BLaER1 (cell line): Measurements from ENCODE around the gene SMPX.

Experiments
- H3K27ac ChIP-seq: shearing (Covaris generic); formaldehyde crosslinking; 2 replicates; pipeline ENCODE4 v1.8.1; 2022
- H3K27me3 ChIP-seq: shearing (Covaris generic); formaldehyde crosslinking; 2 replicates; pipeline ENCODE4 v1.8.1; 2022
- H3K36me3 ChIP-seq: shearing (Covaris generic); formaldehyde crosslinking; 2 replicates; pipeline ENCODE4 v1.8.1; 2022
- H3K4me1 ChIP-seq: shearing (Covaris generic); formaldehyde crosslinking; 2 replicates; pipeline ENCODE4 v1.8.1; 2022
- H3K4me2 ChIP-seq: shearing (Covaris generic); formaldehyde crosslinking; 2 replicates; pipeline ENCODE4 v1.8.1; 2022
- H3K4me3 ChIP-seq: shearing (Covaris generic); formaldehyde crosslinking; 2 replicates; pipeline ENCODE4 v1.8.1; 2022
- H3K9ac ChIP-seq: shearing (Covaris generic); formaldehyde crosslinking; 2 replicates; pipeline ENCODE4 v1.8.1; 2022
- H3K9me3 ChIP-seq: shearing (Covaris generic); formaldehyde crosslinking; 2 replicates; pipeline ENCODE4 v1.8.1; 2022
- H4K20me1 ChIP-seq: shearing (Covaris generic); formaldehyde crosslinking; 2 replicates; pipeline ENCODE4 v1.8.1; 2022
- Cebpa-rat ChIP-seq: shearing (Covaris generic); IDR thresholded peaks from 2 replicates; pipeline ENCODE4 v1.8.1; 2022

The SMPX gene

DNA sequence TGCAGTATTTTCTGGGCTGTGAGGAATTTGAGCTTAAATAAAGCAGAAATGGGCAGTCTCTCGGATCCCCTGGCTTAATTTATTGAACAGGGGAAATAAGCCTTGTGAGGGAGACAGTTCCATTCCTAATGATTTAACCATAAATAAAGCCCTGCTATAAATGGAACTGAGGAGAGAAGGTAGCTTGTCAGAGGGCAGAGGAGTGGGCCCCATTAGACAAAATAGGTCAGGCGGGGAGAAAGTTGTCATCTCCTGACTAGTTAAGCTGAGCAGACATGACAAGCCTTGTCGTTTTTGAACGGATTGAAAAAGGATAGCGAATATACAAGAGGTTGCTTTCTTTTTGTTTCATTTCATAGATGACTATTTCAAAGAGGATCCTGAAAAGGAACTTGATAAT is 39.3 kb downstream of the SMPX start:
- H3K4me1 ChIP-seq, result no peaks in the 10 kb centered on the region
- no peaks in the 10 kb centered on the region for H3K36me3 ChIP-seq
- no peak overlapping the region for H3K9ac ChIP-seq
- H3K4me2 ChIP-seq, result no peak overlapping the region
- no peaks in the 10 kb centered on the region for H3K27me3 ChIP-seq
- no peak overlapping the region for H3K4me3 ChIP-seq
- peaks cover 2% of the 10 kb centered on the region for H3K9me3 ChIP-seq
- no peaks in the 10 kb centered on the region for H4K20me1 ChIP-seq
- no peak overlapping the region for H3K27ac ChIP-seq
- TF ChIP-seq Cebpa-rat, result no peak

DNA sequence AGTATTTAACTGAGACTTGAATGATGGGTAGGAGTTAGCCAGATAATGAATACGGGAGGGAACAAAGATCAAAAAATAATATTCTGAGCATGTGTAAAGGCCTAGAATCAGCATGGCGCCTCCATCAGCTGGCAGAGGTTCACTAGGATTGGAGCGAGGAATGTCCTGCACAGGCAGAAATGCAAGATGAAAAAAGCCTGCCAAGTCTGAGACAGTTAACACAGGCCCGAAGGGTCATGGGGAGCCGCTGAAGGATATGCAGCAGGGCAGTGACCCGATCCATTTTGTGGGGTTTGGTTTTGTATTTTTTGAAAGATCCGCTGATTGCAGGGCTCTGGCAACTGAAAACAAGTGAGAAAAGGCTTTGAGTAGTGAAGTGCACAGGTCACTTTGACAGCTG is 40.1 kb downstream of the SMPX start:
- TF ChIP-seq Cebpa-rat, result no peak
- Histone ChIP-seq H3K4me3 (no peak overlapping the region), H3K27me3 (no peaks in the 10 kb centered on the region), H4K20me1 (no peaks in the 10 kb centered on the region), H3K27ac (no peak overlapping the region), H3K4me2 (no peak overlapping the region), H3K4me1 (no peaks in the 10 kb centered on the region), H3K36me3 (no peaks in the 10 kb centered on the region), H3K9me3 (peaks cover 9% of the 10 kb centered on the region), H3K9ac (no peak overlapping the region)

DNA sequence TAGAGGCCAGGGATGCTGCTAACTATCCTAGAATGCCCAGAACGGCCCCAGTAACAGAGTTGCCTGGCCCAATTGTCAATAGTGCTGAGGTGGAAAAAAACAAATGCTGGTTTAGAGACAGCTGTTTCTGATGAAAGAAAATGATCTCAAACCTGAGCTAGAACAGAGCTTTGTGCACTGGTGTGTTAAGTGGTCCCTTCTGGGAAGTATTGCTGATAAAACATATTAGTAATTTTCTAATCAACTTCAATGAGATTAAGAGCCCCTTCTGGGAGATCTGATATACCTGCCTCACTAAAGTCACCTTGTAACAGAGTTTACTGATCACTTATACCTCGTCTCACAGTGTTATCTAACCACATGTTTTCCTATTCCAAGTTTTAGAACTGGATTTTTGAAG is 42.1 kb downstream of the SMPX start:
- H3K4me2 ChIP-seq, result no peak overlapping the region
- no peak overlapping the region for H3K27ac ChIP-seq
- H3K9ac ChIP-seq, result no peak overlapping the region

DNA sequence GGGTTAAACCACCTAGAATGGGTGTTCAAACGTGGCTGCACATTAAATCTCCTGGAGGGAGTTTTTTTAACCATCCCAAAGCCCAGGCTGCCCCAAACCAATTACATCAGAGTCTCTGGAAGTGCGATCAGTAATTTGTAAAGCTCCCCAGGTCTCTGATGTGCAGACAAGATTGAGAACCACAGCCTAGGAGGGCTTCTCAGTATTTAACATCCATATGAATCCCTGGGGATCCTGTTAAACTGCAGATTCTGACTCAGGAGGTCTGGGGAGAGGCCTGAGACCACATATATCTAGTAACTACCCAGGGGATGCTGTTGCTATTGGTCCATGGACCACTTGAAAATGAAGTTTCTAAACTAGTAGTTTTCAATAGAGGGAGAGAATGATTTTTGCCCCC is 42.6 kb downstream of the SMPX start:
- peaks cover 9% of the 10 kb centered on the region for H3K9me3 ChIP-seq
- H3K36me3 ChIP-seq, result no peaks in the 10 kb centered on the region
- H3K4me1 ChIP-seq, result no peaks in the 10 kb centered on the region
- no peak overlapping the region for H3K4me3 ChIP-seq
- TF ChIP-seq Cebpa-rat, result no peak
- no peaks in the 10 kb centered on the region for H4K20me1 ChIP-seq
- no peak overlapping the region for H3K9ac ChIP-seq
- H3K27ac ChIP-seq, result no peak overlapping the region
- H3K27me3 ChIP-seq, result no peaks in the 10 kb centered on the region
- H3K4me2 ChIP-seq, result no peak overlapping the region

More for the DNA sequence above, 42.1 kb downstream of the SMPX start:
- Histone ChIP-seq H3K9me3 (peaks cover 9% of the 10 kb centered on the region), H3K27me3 (no peaks in the 10 kb centered on the region), H4K20me1 (no peaks in the 10 kb centered on the region), H3K4me3 (no peak overlapping the region), H3K4me1 (no peaks in the 10 kb centered on the region), H3K36me3 (no peaks in the 10 kb centered on the region)
- no peak for TF ChIP-seq Cebpa-rat

DNA sequence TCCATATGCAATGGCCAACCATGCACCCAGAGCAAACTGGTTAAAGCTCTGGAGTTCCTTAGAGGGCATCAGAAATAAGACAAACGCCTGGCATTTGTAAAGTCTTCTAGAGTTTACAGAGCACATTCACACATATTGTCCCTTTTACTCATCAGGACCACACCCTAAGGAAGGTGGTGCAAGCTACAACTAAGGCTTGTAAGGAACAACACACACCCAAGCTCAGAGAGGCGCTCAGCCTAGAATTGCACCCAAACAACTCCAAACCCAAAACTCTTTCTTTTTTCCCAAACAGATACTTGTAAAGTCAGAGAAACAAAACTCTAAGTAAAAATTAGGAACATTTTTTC is 46.1 kb downstream of the SMPX start:
- no peaks in the 10 kb centered on the region for H3K27me3 ChIP-seq
- H3K36me3 ChIP-seq, result no peaks in the 10 kb centered on the region
- no peak overlapping the region for H3K4me2 ChIP-seq
- peaks cover 14% of the 10 kb centered on the region for H3K9me3 ChIP-seq
- H3K27ac ChIP-seq, result no peak overlapping the region
- TF ChIP-seq Cebpa-rat, result no peak
- H4K20me1 ChIP-seq, result no peaks in the 10 kb centered on the region
- no peaks in the 10 kb centered on the region for H3K4me1 ChIP-seq
- H3K4me3 ChIP-seq, result no peak overlapping the region
- no peak overlapping the region for H3K9ac ChIP-seq

DNA sequence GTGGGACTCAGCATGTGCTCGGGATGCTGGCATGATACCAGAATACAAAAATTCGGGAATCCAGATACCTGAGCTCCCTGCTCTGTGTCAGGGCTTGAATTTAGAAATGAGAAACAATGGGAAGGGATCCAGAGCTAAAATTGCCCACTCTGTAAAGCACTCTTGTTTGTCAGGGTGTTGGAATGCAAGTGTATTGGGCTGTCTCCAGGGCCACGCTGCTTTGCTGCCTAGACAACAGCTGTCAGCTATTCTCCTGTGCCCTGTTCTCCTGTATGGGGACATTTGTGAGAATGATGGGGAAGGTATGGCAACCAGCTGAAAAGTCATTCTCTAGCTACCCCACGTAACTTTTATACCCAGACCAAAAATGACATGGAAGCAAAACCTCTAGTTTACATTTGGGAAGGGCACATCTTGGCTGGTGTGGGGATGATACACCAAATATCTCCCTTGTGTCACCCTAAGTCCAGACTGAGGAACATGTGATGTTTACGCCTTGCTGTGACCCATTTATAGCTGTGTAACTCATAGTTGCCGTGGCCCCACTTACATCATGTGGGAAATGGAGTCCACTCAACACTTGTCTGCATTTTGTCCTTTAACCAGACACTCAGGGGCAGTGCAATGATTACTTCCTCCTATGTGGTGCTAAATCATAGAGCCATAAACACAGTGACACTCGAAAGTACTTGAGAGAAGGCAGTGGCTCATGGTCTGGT is 46.6 kb downstream of the SMPX start:
- Histone ChIP-seq H3K4me1 (no peaks in the 10 kb centered on the region), H3K27me3 (no peaks in the 10 kb centered on the region), H3K4me2 (no peak overlapping the region), H3K36me3 (no peaks in the 10 kb centered on the region), H3K9ac (no peak overlapping the region), H3K9me3 (peaks cover 14% of the 10 kb centered on the region), H3K27ac (no peak overlapping the region), H3K4me3 (no peak overlapping the region), H4K20me1 (no peaks in the 10 kb centered on the region)
- no peak for TF ChIP-seq Cebpa-rat

DNA sequence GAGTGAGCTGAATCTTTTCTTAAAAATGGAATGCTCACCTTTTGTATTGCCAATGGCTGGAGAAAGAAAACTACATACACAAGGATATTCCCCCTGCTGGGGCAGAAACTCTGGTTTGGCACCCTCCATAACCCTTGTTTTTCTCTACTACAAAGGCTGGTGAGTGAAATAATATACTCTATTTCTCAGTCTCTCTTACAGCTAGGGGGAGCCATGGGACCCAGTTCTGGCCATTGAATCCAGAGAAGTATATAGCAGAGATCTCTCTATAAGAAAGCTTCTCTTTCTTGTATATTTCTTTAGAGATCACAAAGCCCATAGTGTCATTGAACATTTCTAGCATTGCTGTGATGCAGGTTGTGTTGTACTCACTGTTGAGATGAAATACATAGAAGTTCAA is 49.8 kb downstream of the SMPX start:
- Histone ChIP-seq H3K9me3 (peaks cover 8% of the 10 kb centered on the region), H3K27me3 (no peaks in the 10 kb centered on the region), H3K27ac (no peak overlapping the region), H3K36me3 (no peaks in the 10 kb centered on the region), H3K4me1 (no peaks in the 10 kb centered on the region), H3K9ac (no peak overlapping the region), H3K4me2 (no peak overlapping the region), H4K20me1 (no peaks in the 10 kb centered on the region), H3K4me3 (no peak overlapping the region)
- TF ChIP-seq Cebpa-rat, result no peak

DNA sequence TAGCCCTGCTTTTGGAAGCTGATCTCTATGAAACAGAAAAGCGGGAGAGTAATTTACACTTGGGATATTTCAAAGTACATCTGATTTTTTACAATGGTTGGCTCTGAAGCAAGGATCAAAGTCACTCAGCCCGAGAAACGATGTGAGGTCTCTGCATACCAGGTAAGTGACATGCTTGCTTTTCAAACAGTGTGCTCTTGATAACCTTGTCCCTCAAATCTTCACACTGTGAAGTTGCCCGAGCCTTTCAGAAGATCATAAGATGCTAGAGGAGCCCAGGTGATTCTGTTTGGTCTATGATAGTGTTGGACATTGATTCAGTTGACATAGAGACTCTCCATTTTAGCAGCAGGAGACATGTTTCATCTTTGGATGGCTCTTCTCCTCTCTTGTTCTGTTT is 52.7 kb downstream of the SMPX start:
- Histone ChIP-seq H3K27ac (no peak overlapping the region), H3K9ac (no peak overlapping the region), H3K4me3 (no peak overlapping the region), H3K4me1 (peaks cover 5% of the 10 kb centered on the region; the same call in 1 of the 2 replicates), H3K27me3 (no peaks in the 10 kb centered on the region), H4K20me1 (no peaks in the 10 kb centered on the region), H3K36me3 (no peaks in the 10 kb centered on the region), H3K9me3 (peaks cover 5% of the 10 kb centered on the region; the same call in 1 of the 2 replicates), H3K4me2 (no peak overlapping the region)
- TF ChIP-seq Cebpa-rat, result no peak

DNA sequence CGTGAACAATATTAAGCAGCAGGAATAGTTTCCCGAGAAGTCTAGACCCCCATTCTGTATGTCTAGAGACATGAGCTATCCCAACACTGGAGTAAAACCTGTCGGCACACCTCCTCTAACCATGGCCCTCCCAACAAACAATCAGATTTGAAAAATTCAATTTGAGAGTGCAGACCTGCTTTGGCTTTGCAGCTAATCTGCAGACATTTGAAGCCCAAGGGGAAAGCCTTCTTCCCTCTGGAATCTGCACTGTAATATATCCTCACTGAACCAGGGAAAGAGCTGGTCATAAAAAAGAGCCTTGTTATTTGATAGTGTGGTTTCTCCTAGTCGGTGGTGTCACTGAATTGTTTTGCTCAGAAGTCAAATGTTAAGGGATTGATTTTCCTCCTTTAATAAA is 55.2 kb downstream of the SMPX start:
- no peaks in the 10 kb centered on the region for H4K20me1 ChIP-seq
- no peak overlapping the region for H3K4me3 ChIP-seq
- TF ChIP-seq Cebpa-rat, result no peak
- peaks cover 28% of the 10 kb centered on the region for H3K4me1 ChIP-seq
- no peaks in the 10 kb centered on the region for H3K27me3 ChIP-seq
- no peak overlapping the region for H3K27ac ChIP-seq
- no peak overlapping the region for H3K9ac ChIP-seq
- peaks cover 4% of the 10 kb centered on the region; the same call in 1 of the 2 replicates for H3K9me3 ChIP-seq
- H3K4me2 ChIP-seq, result no peak overlapping the region
- H3K36me3 ChIP-seq, result no peaks in the 10 kb centered on the region

DNA sequence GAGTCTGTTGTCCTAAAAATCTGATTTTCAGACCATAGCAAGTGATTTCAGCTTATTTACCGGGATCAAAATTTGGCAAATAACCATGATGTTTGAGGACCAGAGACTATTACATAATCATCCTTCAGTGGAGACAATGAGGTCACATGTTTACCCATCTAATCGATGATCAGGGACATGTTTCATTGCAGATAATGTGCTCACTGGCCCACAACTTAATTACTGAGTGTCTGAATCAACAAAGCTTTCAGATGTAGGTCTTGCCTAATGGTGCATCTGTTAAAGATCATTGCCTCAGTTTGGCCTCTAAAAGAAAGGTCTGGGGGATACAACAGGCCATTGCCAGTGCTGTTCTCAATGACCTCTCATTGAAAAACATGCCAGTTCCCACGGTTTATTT is 56.9 kb downstream of the SMPX start:
- H3K9me3 ChIP-seq, result no peaks in the 10 kb centered on the region
- H4K20me1 ChIP-seq, result no peaks in the 10 kb centered on the region
- no peak for TF ChIP-seq Cebpa-rat
- H3K4me1 ChIP-seq, result peaks cover 44% of the 10 kb centered on the region
- no peak overlapping the region for H3K4me3 ChIP-seq
- no peaks in the 10 kb centered on the region for H3K36me3 ChIP-seq
- H3K9ac ChIP-seq, result no peak overlapping the region
- H3K27me3 ChIP-seq, result no peaks in the 10 kb centered on the region
- H3K4me2 ChIP-seq, result no peak overlapping the region
- no peak overlapping the region for H3K27ac ChIP-seq

DNA sequence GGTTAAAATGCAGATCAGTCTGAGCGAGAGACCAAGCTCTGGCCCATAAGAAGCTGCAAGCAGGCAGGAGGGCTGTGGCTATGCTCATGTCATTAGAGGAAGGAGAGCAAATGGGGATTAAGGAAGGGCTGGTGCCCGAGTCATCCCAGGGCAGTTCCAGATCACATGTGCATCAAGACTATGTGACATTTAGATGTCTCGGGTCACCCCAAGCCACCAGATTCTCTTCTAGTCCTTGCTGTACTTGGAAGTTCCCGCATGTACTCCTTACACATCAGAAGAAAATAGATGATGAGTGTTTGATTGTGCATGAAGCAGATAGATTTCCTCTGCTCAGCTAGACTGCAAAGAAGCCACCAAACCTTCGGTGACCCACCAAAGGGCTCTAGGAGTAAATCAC is 57.6 kb downstream of the SMPX start:
- no peak overlapping the region for H3K9ac ChIP-seq
- TF ChIP-seq Cebpa-rat, result no peak
- peak overlapping the region; percentile 23; the same call in 1 of the 2 replicates for H3K4me2 ChIP-seq
- H3K36me3 ChIP-seq, result no peaks in the 10 kb centered on the region
- H3K27me3 ChIP-seq, result no peaks in the 10 kb centered on the region
- H3K4me1 ChIP-seq, result peaks cover 44% of the 10 kb centered on the region
- no peaks in the 10 kb centered on the region for H3K9me3 ChIP-seq
- H3K27ac ChIP-seq, result no peak overlapping the region
- H3K4me3 ChIP-seq, result no peak overlapping the region
- H4K20me1 ChIP-seq, result no peaks in the 10 kb centered on the region
